MM.1S (cell line): Measurements from ENCODE around the gene LLGL1.

ENCODE experiments used
- DNase-seq: peaks from one replicate; pipeline ENCODE4 v3.0.0-alpha.2; 2015
- H2AFZ ChIP-seq: fragments of 300-600 bp; sonication (generic); 2 replicates; pipeline ENCODE4 v1.6.0; 2016; ENCODE audit warnings: antibody characterized with exemption, low read length
- H3F3A ChIP-seq: fragments of 300-600 bp; sonication (generic); 2 replicates; pipeline ENCODE4 v1.6.1; 2016; ENCODE audit warnings: mild to moderate bottlenecking, antibody characterized with exemption, low read length, moderate library complexity, mixed read lengths; ENCODE audit not compliant: insufficient read depth
- H3K27ac ChIP-seq: fragments of 300-600 bp; sonication (generic); 2 replicates; pipeline ENCODE4 v1.5.1; 2016; ENCODE audit warnings: mild to moderate bottlenecking, low read length
- H3K27me3 ChIP-seq: fragments of 300-600 bp; sonication (generic); replicated peaks from 2 replicates; pipeline ENCODE4 v1.6.0; 2016; ENCODE audit warnings: low read length; ENCODE audit not compliant: insufficient read depth
- H3K36me3 ChIP-seq: fragments of 300-600 bp; sonication (generic); replicated peaks from 2 replicates; pipeline ENCODE4 v1.6.1; 2016; ENCODE audit warnings: mild to moderate bottlenecking, low read length, mixed read lengths; ENCODE audit not compliant: insufficient read depth
- H3K4me1 ChIP-seq: fragments of 300-600 bp; sonication (generic); 2 replicates; pipeline ENCODE4 v1.6.1; 2016; ENCODE audit warnings: low read length, mixed read lengths
- H3K4me2 ChIP-seq: fragments of 300-600 bp; sonication (generic); 2 replicates; pipeline ENCODE4 v1.6.0; 2016; ENCODE audit warnings: low read depth, low read length
- H3K4me3 ChIP-seq: fragments of 300-600 bp; sonication (generic); 2 replicates; pipeline ENCODE4 v1.5.1; 2016; ENCODE audit warnings: low read length, mixed read lengths
- H3K79me2 ChIP-seq: fragments of 300-600 bp; sonication (generic); 2 replicates; pipeline ENCODE4 v1.6.1; 2016; ENCODE audit warnings: mixed run types, low read length, mixed read lengths
- H3K9ac ChIP-seq: fragments of 300-600 bp; sonication (generic); 2 replicates; pipeline ENCODE4 v1.6.1; 2016; ENCODE audit warnings: low read length, mixed read lengths
- H3K9me2 ChIP-seq: fragments of 300-600 bp; sonication (generic); replicated peaks from 2 replicates; pipeline ENCODE4 v1.6.1; 2016; ENCODE audit warnings: mild to moderate bottlenecking, low read length, mixed read lengths; ENCODE audit not compliant: insufficient read depth
- H3K9me3 ChIP-seq: fragments of 300-600 bp; sonication (generic); replicated peaks from 2 replicates; pipeline ENCODE4 v1.6.1; 2016; ENCODE audit warnings: mild to moderate bottlenecking, low read length, mixed read lengths; ENCODE audit not compliant: insufficient read depth
- H4K20me1 ChIP-seq: fragments of 300-600 bp; sonication (generic); 2 replicates; pipeline ENCODE4 v1.6.1; 2016; ENCODE audit warnings: mild to moderate bottlenecking, low read length, moderate library complexity, mixed read lengths; ENCODE audit not compliant: insufficient read depth
- CTCF ChIP-seq: fragments of 300-600 bp; sonication (generic); IDR thresholded peaks from 2 replicates; pipeline ENCODE4 v1.5.1; 2016; ENCODE audit warnings: antibody characterized with exemption, low read length, mixed read lengths
- EZH2 ChIP-seq: fragments of 300-600 bp; sonication (generic); optimal IDR thresholded peaks from 2 replicates; pipeline ENCODE3; 2017; ENCODE audit warnings: low read depth, mild to moderate bottlenecking, antibody characterized with exemption, low read length, mixed read lengths
- EZH2phosphoT487 ChIP-seq: fragments of 300-600 bp; sonication (generic); IDR thresholded peaks from 2 replicates; pipeline ENCODE4 v1.6.1; 2018; ENCODE audit warnings: antibody characterized with exemption, low read length

The LLGL1 gene

GRCh38 chr17:18238299-18238698, 12.9 kb downstream of the LLGL1 start:
- Histone ChIP-seq H3K9me2 (no peaks in the 10 kb centered on the region), H3K79me2 (no peaks in the 10 kb centered on the region), H3K36me3 (no peaks in the 10 kb centered on the region), H3K27ac (no peak overlapping the region), H3K4me3 (no peak overlapping the region), H2AFZ (no peak overlapping the region), H3K9me3 (no peaks in the 10 kb centered on the region), H4K20me1 (no peaks in the 10 kb centered on the region), H3F3A (no peaks in the 10 kb centered on the region), H3K4me1 (no peaks in the 10 kb centered on the region), H3K4me2 (no peak overlapping the region), H3K9ac (no peak overlapping the region), H3K27me3 (no peaks in the 10 kb centered on the region)
- TF ChIP-seq EZH2phosphoT487 = no peak
- TF ChIP-seq EZH2 = no peak
- no peak for TF ChIP-seq CTCF
- no peak for DNase-seq

GRCh38 chr17:18240449-18240848, 15.0 kb downstream of the LLGL1 start:
- TF ChIP-seq EZH2phosphoT487 = no peak
- TF ChIP-seq CTCF = no peak
- TF ChIP-seq EZH2 = no peak
- Histone ChIP-seq H3K4me1 (no peaks in the 10 kb centered on the region), H3K36me3 (no peaks in the 10 kb centered on the region), H2AFZ (no peak overlapping the region), H3K79me2 (no peaks in the 10 kb centered on the region), H4K20me1 (no peaks in the 10 kb centered on the region), H3K9ac (no peak overlapping the region), H3K27ac (no peak overlapping the region), H3K27me3 (no peaks in the 10 kb centered on the region), H3K4me2 (no peak overlapping the region), H3F3A (no peaks in the 10 kb centered on the region), H3K9me2 (no peaks in the 10 kb centered on the region), H3K4me3 (no peak overlapping the region), H3K9me3 (no peaks in the 10 kb centered on the region)
- no peak for DNase-seq

GRCh38 chr17:18241229-18241871, 15.9 kb downstream of the LLGL1 start:
- no peaks in the 10 kb centered on the region for H3K9me3 ChIP-seq

More at GRCh38 chr17:18241229-18241871, 15.9 kb downstream of the LLGL1 start:
- no peaks in the 10 kb centered on the region for H3K4me1 ChIP-seq
- no peaks in the 10 kb centered on the region for H3K9me2 ChIP-seq
- no peaks in the 10 kb centered on the region; the same call in 1 of the 2 replicates for H3K36me3 ChIP-seq
- no peaks in the 10 kb centered on the region for H3F3A ChIP-seq
- TF ChIP-seq CTCF (no peak), EZH2 (no peak), EZH2phosphoT487 (no peak)
- H2AFZ ChIP-seq = no peak overlapping the region
- H3K27me3 ChIP-seq = no peaks in the 10 kb centered on the region
- no peak overlapping the region for H3K9ac ChIP-seq
- H3K27ac ChIP-seq = no peak overlapping the region
- H4K20me1 ChIP-seq = no peaks in the 10 kb centered on the region
- no peak overlapping the region for H3K4me3 ChIP-seq
- no peak overlapping the region for H3K4me2 ChIP-seq
- DNase-seq = no peak
- H3K79me2 ChIP-seq = no peaks in the 10 kb centered on the region
